PFSK-1 (cell line): ENCODE data around the gene POU3F2.

Source experiments
- POLR2AphosphoS5 ChIP-seq: IDR thresholded peaks from 2 replicates; pipeline ENCODE4 v1.6.1; 2012; ENCODE audit warnings: low read depth, mild to moderate bottlenecking, control low read depth, low read length, moderate library complexity
- REST ChIP-seq, 2 experiments: IDR thresholded peaks; 2 replicates each; pipeline versions ENCODE4 v1.6.1 to v1.8.0; 2011 to 2012; ENCODE audit warnings: low read depth in 2 of 2, low read length in 2 of 2, control low read depth in 1 of 2, inconsistent platforms in 1 of 2, mild to moderate bottlenecking in 1 of 2, moderate library complexity in 1 of 2; ENCODE audit not compliant: insufficient read depth in 1 of 2
- TAF1 ChIP-seq: IDR thresholded peaks from 2 replicates; pipeline ENCODE4 v1.6.1; 2012; ENCODE audit warnings: low read length, control low read depth, borderline replicate concordance; ENCODE audit not compliant: insufficient read depth

GRCh38 chr6:98821756-98822405 lies 12.5 kb upstream of the POU3F2 start:
- TF ChIP-seq REST (IDR thresholded peaks at IDR 0.05; ENCODE audit: insufficient read depth in 1 of 2, low read depth in 2 of 2, low read length in 2 of 2): no peak
- TF ChIP-seq POLR2AphosphoS5: no peak
- TF ChIP-seq TAF1: no peak
